ENCODE data around the gene MAD1L1. TPM values are rescaled to one million over a fixed set of nuclear protein-coding genes. Genes with fewer than 3 reads are reported as not detected.
A peak's percentile ranks its signal among the peaks of the same experiment; 100 is the strongest.

The MAD1L1 gene
- total RNA-seq, 1 experiment from 2014 or later = 43.8 TPM

GRCh38 chr7:1850111-1850975 lies 382.4 kb downstream of the MAD1L1 start (continued):
- no peak for TF ChIP-seq TCF7 (CRISPR knock-in tag; IDR thresholded peaks at IDR 0.05; ENCODE audit: low read depth)
- no peak for TF ChIP-seq ERG (CRISPR knock-in tag; IDR thresholded peaks at IDR 0.05)
- no peak for TF ChIP-seq ZNF671 (CRISPR knock-in tag; IDR thresholded peaks at IDR 0.05)
- TF ChIP-seq NFE2L1 (CRISPR knock-in tag; IDR thresholded peaks at IDR 0.05) = no peak

GRCh38 chr7:1849351-1850041 lies 383.2 kb downstream of the MAD1L1 start:
- Mint-ChIP-seq H3K36me3 (no peaks in the 10 kb centered on the region), H3K4me1 (no peaks in the 10 kb centered on the region), H3K9me3 (no peaks in the 10 kb centered on the region), H3K27ac (no peak overlapping the region), H3K27me3 (ENCODE audit: low read depth) (no peaks in the 10 kb centered on the region), H3K4me3 (no peak overlapping the region)
- no peak for TF ChIP-seq GTF2I (CRISPR knock-in tag; conservative IDR thresholded peaks at IDR 0.05)
- TF ChIP-seq, protein P1, sequence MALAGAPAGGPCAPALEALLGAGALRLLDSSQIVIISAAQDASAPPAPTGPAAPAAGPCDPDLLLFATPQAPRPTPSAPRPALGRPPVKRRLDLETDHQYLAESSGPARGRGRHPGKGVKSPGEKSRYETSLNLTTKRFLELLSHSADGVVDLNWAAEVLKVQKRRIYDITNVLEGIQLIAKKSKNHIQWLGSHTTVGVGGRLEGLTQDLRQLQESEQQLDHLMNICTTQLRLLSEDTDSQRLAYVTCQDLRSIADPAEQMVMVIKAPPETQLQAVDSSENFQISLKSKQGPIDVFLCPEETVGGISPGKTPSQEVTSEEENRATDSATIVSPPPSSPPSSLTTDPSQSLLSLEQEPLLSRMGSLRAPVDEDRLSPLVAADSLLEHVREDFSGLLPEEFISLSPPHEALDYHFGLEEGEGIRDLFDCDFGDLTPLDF (CRISPR knock-in tag; IDR thresholded peaks at IDR 0.05) = no peak
- ChIA-PET POLR2A (no interaction called here), CTCF (no interaction called here)
- peak; percentile 11 for DNase-seq (ENCODE audit: low spot score)
- no peak for ATAC-seq

- ChIA-PET POLR2A (no interaction called here), CTCF (no interaction called here)
- H3K36me3 Mint-ChIP-seq = no peaks in the 10 kb centered on the region
- H3K27me3 Mint-ChIP-seq (ENCODE audit: low read depth) = no peaks in the 10 kb centered on the region
- no peaks in the 10 kb centered on the region for H3K4me1 Mint-ChIP-seq
- DNase-seq (ENCODE audit: low spot score) = no peak
- H3K4me3 Mint-ChIP-seq = no peak overlapping the region
- no peak for ATAC-seq
- H3K27ac Mint-ChIP-seq = no peak overlapping the region; the same call in 1 of the 2 replicates
- H3K9me3 Mint-ChIP-seq = no peaks in the 10 kb centered on the region
- TF ChIP-seq ZNF232 (CRISPR knock-in tag; IDR thresholded peaks at IDR 0.05) (no peak), TEAD4 (CRISPR knock-in tag; IDR thresholded peaks at IDR 0.05) (no peak), AFF4 (CRISPR knock-in tag; IDR thresholded peaks at IDR 0.05; ENCODE audit: borderline replicate concordance) (no peak), ZSCAN18 (CRISPR knock-in tag; IDR thresholded peaks at IDR 0.05) (no peak), IRF1 (CRISPR knock-in tag; IDR thresholded peaks at IDR 0.05) (no peak), SP1 (CRISPR knock-in tag; conservative IDR thresholded peaks at IDR 0.05) (no peak), JAZF1 (CRISPR knock-in tag; IDR thresholded peaks at IDR 0.05) (no peak), ELF4 (CRISPR knock-in tag; IDR thresholded peaks at IDR 0.05; ENCODE audit: low read depth) (no peak), RORB (CRISPR knock-in tag; IDR thresholded peaks at IDR 0.05) (no peak), EMX1 (CRISPR knock-in tag; IDR thresholded peaks at IDR 0.05) (no peak), GRHL2 (CRISPR knock-in tag; IDR thresholded peaks at IDR 0.05; ENCODE audit: insufficient replicate concordance, severe bottlenecking) (no peak), CREB1 (CRISPR knock-in tag; IDR thresholded peaks at IDR 0.05) (no peak), PRRX2 (CRISPR knock-in tag; IDR thresholded peaks at IDR 0.05) (no peak), NFYB (CRISPR knock-in tag; conservative IDR thresholded peaks at IDR 0.05; ENCODE audit: low read depth) (no peak), FOXP1 (CRISPR knock-in tag; IDR thresholded peaks at IDR 0.05; ENCODE audit: borderline replicate concordance) (no peak)
- TF ChIP-seq, protein P1 (CRISPR knock-in tag; IDR thresholded peaks at IDR 0.05) = no peak
These were observed 383.8 kb downstream of the MAD1L1 start for GRCh38 chr7:1848911-1849311.
